ENCODE results near the gene C1D.

DNA sequence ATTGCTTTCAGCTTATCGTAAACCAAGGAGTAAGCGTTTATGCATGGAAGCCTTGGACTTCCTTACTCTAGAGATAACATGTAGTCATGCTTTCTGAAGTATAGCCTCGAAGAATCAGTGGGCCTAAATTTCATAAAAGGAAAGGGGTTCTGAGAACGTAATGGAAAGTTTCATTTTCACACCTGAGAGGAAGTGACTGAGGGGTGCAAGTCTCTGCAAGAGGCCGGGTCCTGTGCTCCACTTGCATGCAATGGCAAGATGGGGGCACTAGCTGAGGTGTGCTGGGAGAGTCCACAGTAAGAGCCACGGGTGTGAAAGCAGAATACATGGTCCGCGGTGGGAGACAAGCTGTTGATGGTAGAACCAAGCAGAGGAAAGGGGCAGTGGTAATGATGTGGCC is 36.5 kb upstream of the C1D start:
- TF ChIP-seq, protein P1, sequence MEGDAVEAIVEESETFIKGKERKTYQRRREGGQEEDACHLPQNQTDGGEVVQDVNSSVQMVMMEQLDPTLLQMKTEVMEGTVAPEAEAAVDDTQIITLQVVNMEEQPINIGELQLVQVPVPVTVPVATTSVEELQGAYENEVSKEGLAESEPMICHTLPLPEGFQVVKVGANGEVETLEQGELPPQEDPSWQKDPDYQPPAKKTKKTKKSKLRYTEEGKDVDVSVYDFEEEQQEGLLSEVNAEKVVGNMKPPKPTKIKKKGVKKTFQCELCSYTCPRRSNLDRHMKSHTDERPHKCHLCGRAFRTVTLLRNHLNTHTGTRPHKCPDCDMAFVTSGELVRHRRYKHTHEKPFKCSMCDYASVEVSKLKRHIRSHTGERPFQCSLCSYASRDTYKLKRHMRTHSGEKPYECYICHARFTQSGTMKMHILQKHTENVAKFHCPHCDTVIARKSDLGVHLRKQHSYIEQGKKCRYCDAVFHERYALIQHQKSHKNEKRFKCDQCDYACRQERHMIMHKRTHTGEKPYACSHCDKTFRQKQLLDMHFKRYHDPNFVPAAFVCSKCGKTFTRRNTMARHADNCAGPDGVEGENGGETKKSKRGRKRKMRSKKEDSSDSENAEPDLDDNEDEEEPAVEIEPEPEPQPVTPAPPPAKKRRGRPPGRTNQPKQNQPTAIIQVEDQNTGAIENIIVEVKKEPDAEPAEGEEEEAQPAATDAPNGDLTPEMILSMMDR (conservative IDR thresholded peaks at IDR 0.05; ENCODE audit: low read length) = no peak
- TF ChIP-seq EZH2phosphoT487 (IDR thresholded peaks at IDR 0.05; ENCODE audit: borderline replicate concordance) = no peak
